SIG-M5 (cell line): ENCODE results near the gene HSFX3.
"Not testable (repeated sequence)": the region's sequence is repeated elsewhere in the genome, so short reads cannot be mapped to it uniquely, and the experiment has no call there.

Experiments used
- DNase-seq: peaks from one replicate; lab custom pipeline; 2025; lab: John Stamatoyannopoulos, UW

HSFX3 gene, protein sequence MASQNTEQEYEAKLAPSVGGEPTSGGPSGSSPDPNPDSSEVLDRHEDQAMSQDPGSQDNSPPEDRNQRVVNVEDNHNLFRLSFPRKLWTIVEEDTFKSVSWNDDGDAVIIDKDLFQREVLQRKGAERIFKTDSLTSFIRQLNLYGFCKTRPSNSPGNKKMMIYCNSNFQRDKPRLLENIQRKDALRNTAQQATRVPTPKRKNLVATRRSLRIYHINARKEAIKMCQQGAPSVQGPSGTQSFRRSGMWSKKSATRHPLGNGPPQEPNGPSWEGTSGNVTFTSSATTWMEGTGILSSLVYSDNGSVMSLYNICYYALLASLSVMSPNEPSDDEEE

DNA sequence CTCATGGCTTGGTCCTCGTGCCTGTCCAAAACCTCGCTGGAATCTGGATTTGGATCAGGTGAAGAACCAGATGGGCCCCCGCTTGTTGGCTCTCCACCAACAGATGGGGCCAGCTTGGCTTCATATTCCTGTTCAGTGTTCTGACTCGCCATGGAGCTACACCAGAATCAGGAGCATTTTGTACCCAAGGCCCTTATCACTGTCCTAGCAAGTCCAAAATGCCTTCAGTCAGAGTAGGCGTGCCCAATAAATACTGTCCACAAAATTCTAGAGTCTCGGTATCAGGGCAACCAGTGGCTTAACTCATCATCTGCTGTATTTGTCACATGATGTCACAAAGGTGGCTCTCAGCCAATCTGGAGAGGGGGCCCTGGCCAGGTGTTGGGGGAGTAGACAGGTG, at the start of gene HSFX3:
HSFX3 (minus strand) TSS at position 224 of the 400 bp plus-strand sequence; CDS start at position 152, 72 bp downstream.
- not testable (repeated sequence) for DNase-seq

DNA sequence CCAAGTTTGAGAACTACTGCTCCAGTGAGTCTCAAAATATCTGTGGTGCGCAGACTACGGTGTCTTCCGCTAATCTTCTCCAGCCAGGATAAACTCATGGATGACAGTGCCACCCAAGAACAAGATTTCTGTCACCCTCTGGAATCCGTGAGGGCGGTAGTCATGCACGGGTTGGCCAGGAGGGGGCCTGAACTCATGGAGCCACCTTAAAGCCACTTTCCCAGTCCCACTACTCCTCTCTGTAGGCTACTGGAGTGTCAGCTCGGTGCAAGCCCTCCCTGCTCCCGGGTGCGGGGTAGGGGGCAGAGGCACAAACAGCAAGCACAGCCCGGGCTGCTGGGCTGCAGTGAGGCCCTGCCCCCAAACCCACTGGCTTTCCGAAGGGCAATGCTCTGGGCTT, 48.9 kb upstream of the HSFX3 start:
- not testable (repeated sequence) for DNase-seq

DNA sequence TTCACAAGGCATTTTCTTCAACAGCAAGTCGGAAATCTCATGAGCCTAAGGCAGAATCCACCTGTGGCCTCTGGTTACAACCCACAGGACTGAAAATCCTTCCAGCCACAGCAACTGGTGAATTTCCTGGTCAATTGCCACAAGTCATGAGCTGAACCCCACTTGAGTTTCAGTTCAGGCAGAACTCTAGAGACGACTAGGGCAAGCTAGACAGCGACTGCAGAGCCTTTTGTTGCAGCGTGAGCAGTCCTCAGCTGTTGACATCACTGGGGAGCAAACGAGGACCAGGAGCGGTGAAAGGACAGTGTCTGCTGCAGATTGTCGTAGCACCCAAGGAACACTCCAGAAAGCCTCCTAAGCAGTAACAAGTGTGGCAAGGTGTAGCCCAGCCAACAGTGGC, 46.2 kb upstream of the HSFX3 start:
- not testable (repeated sequence) for DNase-seq

DNA sequence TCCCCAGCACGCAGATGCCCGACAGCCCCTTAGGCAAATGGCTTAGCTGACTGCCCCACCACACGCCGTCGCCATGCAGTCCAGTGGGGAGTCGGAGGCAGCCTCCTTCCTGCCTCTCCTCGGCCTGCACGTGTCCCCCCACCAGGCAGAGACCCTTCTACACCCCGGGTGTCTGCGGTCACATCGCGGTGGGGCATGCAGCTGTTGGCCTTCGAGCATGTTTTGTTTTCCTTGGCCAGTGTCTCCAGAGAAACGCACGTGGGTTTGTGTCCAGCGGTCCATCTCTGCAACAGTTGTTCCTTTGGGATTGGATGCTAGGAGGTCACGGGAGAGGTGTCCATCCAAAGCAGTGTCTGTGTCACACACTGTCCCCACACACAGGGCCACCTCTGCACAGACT, 45.5 kb upstream of the HSFX3 start, which contains the start of gene HSFX2:
HSFX2 (minus strand) TSS at position 101 of the 400 bp plus-strand sequence. CDS start 614 bp downstream, outside the sequence.
- not testable (repeated sequence) for DNase-seq

DNA sequence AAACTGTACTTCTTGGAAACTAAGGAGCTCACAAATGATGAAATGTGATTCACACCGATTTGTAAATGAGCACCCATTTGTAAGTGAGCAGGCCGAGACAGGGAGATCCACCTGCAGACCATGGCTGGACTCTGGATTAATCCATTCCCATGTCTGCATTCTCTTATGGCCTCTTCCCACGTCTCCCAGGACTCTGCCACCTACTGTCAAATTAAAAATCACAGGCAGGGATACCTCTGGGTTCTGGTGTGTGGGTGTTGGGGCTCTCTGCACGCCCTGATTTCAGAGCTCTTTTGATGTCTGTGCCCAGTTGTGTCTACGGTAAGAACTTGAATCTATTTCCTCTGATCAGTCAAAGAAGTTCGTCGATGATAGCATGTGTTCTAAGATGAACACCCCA, 41.3 kb upstream of the HSFX3 start:
- DNase-seq, result not testable (repeated sequence)

DNA sequence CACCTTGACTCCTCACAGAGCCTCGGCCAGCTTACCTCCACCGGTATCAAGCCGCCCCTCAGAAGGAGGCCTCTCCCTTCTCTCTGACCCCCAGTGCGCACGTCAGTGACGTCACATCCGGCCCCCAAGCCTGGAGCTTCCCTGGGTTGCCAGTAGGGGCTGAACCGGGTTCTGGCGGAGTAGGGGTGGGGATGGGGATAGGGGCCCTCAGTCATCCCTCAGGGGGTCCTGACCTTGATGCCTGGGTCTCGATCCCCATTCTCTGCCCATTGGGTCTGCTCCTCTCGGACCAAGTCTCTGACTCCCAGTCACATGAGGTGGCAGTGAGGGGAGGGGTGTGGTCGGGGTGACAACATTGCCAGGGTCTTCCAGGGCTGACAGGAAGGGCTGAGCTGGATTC, 37.6 kb upstream of the HSFX3 start, which contains the start of gene MAGEA9B:
MAGEA9B (minus strand) TSS at position 101 of the 400 bp plus-strand sequence. CDS start 4,280 bp downstream, outside the sequence.
- not testable (repeated sequence) for DNase-seq

DNA sequence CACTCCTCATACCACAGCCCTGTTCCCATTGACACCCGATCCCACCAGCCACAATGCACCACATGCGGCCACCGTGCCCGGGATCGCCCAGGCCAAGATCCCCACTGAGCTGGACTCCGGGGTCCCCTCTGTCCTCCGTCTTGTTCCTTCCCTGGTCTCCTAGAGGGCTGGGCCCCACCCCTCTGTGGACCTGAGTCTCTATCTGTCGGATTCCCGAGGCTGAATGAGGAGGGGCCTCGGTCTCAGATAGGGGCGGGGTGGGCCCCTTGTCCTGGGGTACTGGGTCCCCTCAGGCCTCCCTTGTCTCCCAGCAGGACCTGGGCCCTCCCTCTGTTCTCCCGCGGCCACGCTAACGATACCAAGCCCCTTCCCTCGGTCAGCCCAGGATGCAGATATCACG, 35.9 kb upstream of the HSFX3 start:
- DNase-seq, result not testable (repeated sequence)

DNA sequence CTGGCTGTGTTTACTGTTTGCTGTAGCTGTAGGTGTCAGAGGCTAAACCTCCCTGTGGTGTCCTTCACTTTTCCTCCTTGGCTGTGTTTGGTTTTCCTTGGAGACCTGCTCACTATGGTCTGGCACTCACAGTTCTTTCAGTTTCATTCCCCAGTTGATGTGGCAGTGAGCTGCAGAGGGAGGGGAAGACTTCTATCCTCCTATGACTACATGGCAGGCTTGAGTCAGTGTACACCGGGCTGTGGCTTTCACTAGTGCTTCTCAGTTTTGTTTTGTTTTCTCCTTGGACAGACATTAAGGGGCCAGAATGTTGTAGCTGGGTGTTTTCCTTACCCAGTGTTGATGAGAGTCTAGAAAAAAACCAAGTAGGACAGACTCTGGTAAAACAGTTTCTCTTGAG, 23.7 kb upstream of the HSFX3 start:
- not testable (repeated sequence) for DNase-seq

DNA sequence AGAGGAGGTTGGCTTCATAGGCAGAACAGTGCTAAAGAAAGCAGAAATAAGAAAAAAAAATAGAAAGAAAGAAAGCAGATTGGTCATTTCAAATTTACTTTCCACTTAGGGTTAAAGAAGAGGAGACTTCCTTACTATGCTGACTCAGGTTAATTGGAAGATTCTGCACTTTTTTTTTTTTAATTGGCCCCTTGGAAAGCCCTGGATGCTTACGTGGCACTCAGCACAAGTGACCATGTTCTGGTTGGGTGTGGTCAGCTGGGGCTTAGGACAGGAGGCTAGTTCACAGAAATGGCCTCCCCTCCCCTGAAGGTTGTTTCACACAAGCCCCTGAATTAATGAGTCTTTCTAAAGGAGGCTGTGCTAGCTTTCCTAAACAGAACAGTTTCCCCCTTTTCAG, 23.0 kb upstream of the HSFX3 start:
- no peak for DNase-seq

DNA sequence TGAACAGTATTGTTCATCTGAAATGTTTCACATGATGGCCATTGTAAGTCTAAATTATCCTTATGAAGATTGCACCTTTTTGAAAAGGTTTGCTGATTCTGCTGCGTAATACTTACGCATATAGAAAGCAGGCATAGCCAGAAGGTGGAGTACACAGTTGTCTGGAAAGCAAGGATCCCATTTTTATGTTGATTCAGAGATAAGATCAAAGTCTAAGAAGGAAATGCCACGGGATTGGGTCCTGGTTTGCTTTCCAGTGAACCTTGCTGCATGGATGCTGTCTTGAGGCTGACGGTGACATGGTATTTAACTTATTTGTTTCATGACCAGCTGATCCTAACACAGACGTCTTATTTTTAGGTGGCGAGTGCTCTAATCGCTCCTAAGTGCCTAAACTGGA, 22.0 kb upstream of the HSFX3 start:
- no peak for DNase-seq

DNA sequence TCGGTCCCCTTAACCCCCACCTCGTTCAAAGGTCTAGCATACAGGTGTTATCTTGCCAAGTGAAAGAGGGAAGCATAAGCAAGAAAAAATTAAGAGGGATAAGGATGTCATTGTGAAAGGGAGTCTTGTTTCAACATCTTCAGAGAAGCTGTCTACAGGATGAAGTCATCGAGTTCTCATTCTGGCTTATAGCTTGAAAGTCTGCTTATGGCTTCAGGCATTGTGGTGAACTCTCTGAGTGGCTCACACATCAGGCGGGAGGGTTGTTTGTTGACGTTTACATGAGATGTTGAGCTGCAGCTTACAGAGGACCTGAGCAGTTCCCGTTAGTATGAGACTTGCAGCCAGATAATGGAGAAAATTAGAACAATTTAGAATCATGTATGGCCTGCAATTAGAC, 20.9 kb upstream of the HSFX3 start:
- no peak for DNase-seq

DNA sequence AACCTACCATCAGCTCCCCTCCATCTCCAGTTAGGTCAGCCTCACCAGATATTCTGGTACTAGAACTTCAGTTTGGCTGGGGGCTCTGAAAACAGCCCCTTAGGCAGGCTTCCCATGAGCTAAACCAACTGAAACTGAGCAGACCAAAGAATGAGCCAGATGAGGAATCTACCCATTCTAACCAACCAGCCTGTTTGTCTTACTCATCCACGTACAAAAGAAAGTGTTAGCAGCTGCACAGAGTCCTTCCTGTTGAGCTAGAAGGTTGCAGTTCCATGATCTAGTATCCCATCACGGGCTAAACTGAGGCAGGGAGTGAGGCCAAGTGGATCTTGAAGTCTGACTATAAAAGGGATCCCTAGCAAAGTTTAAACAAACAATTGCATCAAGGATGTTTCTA, 20.0 kb upstream of the HSFX3 start:
- DNase-seq, result no peak

DNA sequence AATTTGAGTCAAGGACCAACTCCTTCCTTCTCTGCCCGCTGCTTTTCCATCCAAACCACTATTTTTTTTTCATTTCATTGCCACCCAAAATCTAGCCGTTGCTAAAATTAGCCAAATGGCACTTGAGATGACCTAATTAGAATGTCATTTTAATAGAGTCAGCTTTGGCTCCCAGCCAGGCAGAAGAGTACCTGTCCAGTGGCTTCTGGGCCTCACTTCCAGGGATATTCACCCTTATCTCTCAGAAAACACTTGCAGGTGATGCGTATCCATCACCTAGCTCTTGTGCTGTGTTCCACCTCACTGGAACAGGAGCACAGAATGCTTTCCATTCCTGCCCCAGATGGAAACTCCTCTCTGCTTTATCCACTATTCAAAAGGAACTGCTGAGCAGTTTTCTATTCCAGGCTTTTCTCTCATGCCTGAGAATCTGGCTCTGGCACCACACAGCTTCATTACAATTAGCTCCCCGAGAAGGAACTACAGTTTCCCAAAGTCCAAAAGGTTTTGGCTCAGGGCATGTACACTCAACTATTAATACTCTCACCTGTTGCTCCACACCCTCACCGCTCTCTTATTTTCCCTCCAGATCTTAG, 19.1 kb upstream of the HSFX3 start:
- no peak for DNase-seq

DNA sequence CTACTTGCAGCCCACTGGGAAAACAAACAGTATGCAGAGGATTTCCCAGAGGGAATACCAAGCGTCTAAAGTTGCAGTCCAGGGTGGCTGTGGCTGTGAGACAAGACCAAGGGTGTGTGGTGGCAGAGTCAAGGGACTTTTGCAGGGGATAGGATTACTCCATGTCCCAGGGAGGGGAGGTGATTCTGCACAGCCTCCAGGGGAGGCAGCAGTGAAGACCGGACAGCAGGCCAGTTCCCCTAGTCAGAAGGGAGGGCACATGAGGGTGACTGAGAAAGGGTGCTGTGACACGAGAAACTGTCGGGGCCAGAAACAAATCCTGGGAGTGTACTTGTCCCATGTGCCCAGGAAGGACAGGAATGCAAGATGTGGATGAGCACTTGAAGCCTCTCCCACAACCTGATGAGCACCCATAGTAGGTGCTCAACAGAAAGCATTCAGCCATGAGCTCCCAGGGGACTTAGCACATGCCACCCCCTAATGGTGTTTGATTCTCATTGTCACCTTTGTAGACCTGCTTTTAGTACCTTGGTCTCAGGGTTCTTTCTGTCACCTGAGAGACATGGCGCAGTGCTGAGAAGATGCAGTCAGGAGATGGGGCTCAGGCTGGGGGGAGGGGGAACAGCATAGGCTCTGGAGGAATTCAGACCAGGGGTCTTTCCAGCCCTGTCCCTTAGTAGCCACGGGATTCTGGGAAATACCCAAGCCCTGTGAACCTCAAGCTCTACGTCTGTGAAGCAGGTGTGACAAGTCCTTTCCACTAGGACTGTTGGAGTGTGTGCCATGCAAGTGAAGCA, 18.1 kb upstream of the HSFX3 start:
- DNase-seq, result no peak

DNA sequence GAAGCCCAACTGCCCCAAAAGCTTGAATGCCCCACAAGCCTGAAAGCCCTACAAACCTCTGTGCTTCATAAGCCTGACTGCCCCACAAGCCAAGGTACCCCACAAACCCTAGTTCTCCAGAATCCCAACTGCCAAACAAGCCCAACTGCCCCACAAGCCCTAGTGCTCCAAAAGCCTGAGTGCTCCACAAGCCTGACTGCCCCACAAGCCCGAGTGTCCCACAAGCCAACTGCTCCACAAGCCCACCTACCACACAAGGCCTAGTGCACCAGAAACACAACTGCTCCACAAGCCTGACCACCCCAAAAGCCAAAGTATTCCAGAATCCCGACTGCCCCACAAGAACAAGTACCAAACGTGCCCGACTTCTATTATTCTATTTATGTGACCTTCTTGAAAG, 13.6 kb upstream of the HSFX3 start:
- DNase-seq, result no peak

DNA sequence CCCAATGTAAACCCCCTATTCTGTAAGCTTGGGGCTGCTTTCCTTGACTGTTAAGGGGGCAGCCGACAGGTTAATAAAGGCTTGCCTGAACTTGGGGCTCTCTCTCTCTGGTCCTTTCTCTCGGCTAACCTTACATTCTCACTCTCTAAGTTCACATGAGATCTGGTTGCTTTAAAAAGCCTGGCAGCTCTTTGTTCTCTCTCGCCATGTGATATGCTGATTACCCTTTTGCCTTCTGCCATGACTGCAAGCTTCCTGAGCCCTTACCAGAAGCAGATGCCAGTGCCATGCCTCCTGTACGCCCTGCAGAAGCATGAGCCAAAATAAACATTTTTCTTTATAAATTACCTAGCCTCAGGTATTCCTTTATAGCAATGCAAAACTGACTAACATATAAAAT, 5.5 kb upstream of the HSFX3 start:
- DNase-seq, result not testable (repeated sequence)

DNA sequence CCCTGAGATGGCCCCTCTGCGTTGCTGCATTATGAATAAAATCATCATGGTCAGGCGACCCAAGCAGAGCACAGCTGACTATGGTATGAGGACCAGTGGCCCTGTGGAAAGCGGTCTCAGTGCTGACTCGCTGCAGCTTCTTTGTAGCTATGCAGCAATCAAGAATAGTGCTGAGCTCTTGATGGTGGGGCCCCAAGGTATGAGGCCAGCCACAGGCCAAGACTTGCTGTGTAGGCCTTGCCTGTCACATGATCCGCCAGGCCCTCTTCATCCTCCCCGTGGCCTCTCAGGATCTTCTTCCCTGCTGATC, 2.2 kb upstream of the HSFX3 start:
- not testable (repeated sequence) for DNase-seq

DNA sequence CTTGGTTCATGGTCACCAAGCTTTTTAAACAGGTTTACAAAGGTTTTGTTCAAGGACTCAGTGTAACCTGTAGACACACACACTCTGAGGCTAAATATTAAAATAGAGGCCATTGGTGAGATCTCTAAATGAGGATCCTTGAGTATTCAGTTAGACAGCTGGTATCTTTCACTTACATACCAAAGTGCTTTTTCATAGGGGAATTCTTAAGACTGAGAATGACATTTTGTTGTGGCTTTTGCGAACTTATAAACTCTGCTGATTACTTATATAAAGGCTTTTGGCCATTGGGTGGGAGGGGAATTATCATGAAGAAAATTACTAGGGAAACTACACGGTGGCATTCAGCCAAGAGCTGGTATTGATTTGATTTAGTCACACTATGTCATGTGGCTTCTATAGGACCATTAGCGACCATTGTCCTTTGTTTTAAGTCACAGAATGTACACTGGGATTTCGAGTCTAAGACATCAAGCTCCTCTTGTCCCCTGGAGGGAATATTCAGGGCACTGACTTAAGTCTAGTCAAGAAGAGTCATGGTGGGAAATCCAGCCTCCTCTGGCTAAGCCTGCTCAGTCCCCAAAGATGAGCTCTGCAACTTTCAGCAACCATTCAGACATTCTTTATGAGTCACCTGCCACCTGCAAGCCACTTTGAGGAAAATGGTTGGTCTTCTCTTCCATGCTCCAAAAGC, 1.7 kb upstream of the HSFX3 start:
- DNase-seq, result not testable (repeated sequence)

DNA sequence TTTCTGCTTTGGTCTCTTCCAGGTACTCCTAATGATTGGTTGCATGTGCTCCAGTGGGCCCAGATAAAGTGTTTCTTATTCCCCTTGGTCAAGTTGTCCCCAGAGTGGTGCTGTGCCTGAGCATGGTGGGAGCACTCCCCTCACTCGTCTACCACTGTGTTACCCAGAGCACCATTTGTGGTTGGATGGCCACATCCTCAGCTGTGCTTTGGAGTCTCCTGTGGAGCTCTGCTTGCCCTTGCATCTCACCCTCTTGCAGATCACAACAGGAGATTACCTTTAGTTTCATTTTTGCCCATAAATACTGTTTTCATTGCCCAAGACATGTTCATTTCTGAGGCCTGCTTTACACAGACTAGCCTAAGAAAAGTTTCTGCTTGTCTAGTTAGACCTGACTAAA, 730 bp upstream of the HSFX3 start:
- not testable (repeated sequence) for DNase-seq

DNA sequence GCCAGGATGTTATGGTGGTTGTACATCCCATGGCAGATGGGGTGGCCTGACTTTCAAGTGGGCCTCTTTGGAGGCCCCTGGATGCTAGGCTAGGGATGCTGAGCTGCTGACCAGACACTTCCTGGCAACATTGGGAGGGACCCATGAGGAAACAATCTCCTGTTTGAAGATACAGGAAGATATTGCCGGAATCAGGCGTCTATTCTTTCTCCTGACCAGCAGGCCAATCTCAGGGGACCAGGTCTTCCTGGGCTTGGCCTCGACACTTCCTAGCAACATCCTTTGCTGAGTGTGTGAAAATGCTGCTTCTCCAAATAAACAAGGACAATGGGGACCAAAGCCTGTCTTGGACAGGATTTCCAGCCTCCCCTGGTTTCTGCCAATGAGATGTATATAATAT, 1.9 kb downstream of the HSFX3 start:
- DNase-seq, result not testable (repeated sequence)

DNA sequence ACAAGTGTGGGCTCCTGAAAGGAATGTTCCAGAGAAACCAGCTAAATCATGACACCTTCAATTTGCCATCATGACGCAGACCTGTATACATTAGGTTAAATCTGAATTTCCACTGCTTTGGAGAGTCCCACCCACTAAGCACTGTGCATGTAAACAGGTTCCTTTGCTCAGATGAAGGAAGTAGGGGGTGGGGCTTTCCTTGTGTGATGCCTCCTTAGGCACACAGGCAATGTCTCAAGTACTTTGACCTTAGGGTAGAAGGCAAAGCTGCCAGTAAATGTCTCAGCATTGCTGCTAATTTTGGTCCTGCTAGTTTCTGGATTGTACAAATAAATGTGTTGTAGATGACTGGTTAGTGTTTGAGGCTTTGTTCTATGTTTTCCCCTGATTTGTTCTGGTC, 2.8 kb downstream of the HSFX3 start:
- DNase-seq, result not testable (repeated sequence)
